H1 (cell line): ENCODE measurements around the gene CTRL.

Experiments used
- CEBPB ChIP-seq: IDR thresholded peaks from 2 replicates; pipeline ENCODE4 v1.6.1; 2012; ENCODE audit warnings: low read depth, low read length
- CREB1 ChIP-seq: IDR thresholded peaks from 2 replicates; pipeline ENCODE4 v1.6.1; 2012; ENCODE audit warnings: inconsistent platforms
- CTCF ChIP-seq, 3 experiments: IDR thresholded peaks; 1 replicate in 2 of 3; 2 replicates in 1 of 3; pipeline versions ENCODE4 v1.5.1 to v1.6.1; 2011; ENCODE audit warnings: low read length in 3 of 3, mild to moderate bottlenecking in 3 of 3, inconsistent platforms in 2 of 3, low read depth in 1 of 3, moderate library complexity in 1 of 3; ENCODE audit not compliant: insufficient read depth in 1 of 3; ENCODE audit errors: control extremely low read depth in 1 of 3
- EP300 ChIP-seq, 2 experiments: IDR thresholded peaks; 1 replicate in 1 of 2; 2 replicates in 1 of 2; pipeline ENCODE4 v1.6.1; 2011 to 2012; ENCODE audit warnings: low read depth in 2 of 2, low read length in 2 of 2, mild to moderate bottlenecking in 2 of 2, borderline replicate concordance in 1 of 2, inconsistent platforms in 1 of 2, moderate library complexity in 1 of 2
- MAFK ChIP-seq: IDR thresholded peaks from 2 replicates; pipeline ENCODE4 v1.6.1; 2012; ENCODE audit warnings: low read depth, mild to moderate bottlenecking, improper control_type of control experiment, low read length
- POLR2AphosphoS5 ChIP-seq: IDR thresholded peaks from 2 replicates; pipeline ENCODE4 v1.6.1; 2011; ENCODE audit warnings: low read depth, low read length
- SP1 ChIP-seq: IDR thresholded peaks from 2 replicates; pipeline ENCODE4 v1.6.1; 2011; ENCODE audit warnings: low read depth, low read length
- ZNF274 ChIP-seq: IDR thresholded peaks from 2 replicates; pipeline ENCODE4 v1.7.0; 2012; ENCODE audit warnings: low read length, borderline replicate concordance; ENCODE audit errors: extremely low read depth

GRCh38 chr16:67888331-67888730, 43.3 kb downstream of the CTRL start:
- TF ChIP-seq EP300 (IDR thresholded peaks at IDR 0.05; ENCODE audit: borderline replicate concordance in 1 of 2, low read depth in 2 of 2, low read length in 2 of 2): no peak
- TF ChIP-seq POLR2AphosphoS5: no peak
- TF ChIP-seq ZNF274: no peak
- TF ChIP-seq SP1: no peak
- no peak for TF ChIP-seq CTCF (IDR thresholded peaks at IDR 0.05; ENCODE audit: control extremely low read depth in 1 of 3, insufficient read depth in 1 of 3, low read depth in 1 of 3, low read length in 3 of 3)
- no peak for TF ChIP-seq CREB1
- no peak for TF ChIP-seq MAFK
- no peak for TF ChIP-seq CEBPB
